ENCODE results near the gene LCN9. TPM values are rescaled to one million over a fixed set of nuclear protein-coding genes. Genes with fewer than 3 reads are reported as not detected.

Gene LCN9
- total RNA-seq, 1 experiment from 2014 or later: not detected

DNA sequence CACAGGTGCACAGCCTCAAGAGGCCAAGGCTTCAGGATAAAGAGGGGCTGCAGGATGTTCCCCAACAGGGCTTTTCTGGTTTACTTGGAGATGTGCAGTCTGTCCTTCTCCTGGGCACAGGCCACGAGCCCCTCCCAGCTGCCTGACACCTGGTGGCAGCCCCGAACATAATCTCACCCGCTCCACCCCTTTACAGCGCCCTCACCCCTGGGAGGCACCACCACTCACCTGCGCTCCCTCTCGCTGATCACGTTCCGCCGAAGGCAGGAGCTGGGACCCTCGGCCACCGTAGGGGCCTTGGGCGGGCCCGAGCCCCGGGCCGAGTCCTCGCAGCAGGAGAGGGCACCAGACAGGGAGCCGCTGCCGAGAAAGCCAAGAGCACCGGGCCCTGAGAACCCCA is 35.7 kb downstream of the LCN9 start:
- DNase-seq (ENCODE audit: low read depth): no peak

DNA sequence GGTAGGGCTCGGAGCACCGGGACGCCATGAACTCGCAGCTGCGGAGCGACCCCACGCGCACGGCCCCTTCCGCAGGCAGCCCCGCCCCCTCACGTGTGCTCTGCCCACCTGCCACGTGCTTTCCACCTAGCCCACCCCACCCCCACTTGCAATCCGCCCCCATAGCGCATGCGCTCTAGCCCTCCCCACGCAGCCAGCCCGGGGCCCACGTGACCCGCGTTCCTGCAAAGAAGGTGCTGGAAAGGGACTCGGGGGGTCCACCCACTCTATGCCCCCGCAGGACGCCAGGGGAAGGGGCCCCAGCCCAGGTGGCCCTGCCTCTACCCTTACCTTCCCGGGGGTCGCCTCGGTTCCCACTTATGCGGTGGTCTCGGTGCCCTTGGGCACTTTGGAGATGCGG is 36.3 kb downstream of the LCN9 start, which contains the start of gene SOHLH1:
TSS of gene SOHLH1 (minus strand) at position 42 of the 400 bp plus-strand sequence. CDS start at position 28, 14 bp downstream.
- DNase-seq (ENCODE audit: low read depth): no peak

DNA sequence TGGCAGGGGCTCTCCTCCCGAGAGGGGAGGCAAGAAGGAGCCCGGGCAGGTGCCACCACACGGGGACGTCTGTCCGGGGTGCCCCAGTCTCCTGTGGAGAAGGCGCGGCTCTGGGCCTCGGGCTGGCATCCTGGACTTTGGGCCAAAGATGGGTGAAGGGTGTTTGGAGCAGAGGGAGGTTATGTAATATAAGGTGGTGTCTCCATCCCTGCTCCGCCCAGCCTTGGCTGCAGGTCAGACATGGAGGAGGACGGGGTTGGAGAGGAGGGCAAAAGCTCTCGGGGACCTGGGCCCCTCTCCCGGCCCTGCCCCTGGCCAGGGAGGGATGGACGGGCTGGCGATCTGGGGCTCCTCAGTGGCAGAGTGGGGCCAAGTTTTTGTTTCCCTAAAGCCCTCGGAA is 37.4 kb downstream of the LCN9 start:
- DNase-seq (ENCODE audit: low read depth): no peak

DNA sequence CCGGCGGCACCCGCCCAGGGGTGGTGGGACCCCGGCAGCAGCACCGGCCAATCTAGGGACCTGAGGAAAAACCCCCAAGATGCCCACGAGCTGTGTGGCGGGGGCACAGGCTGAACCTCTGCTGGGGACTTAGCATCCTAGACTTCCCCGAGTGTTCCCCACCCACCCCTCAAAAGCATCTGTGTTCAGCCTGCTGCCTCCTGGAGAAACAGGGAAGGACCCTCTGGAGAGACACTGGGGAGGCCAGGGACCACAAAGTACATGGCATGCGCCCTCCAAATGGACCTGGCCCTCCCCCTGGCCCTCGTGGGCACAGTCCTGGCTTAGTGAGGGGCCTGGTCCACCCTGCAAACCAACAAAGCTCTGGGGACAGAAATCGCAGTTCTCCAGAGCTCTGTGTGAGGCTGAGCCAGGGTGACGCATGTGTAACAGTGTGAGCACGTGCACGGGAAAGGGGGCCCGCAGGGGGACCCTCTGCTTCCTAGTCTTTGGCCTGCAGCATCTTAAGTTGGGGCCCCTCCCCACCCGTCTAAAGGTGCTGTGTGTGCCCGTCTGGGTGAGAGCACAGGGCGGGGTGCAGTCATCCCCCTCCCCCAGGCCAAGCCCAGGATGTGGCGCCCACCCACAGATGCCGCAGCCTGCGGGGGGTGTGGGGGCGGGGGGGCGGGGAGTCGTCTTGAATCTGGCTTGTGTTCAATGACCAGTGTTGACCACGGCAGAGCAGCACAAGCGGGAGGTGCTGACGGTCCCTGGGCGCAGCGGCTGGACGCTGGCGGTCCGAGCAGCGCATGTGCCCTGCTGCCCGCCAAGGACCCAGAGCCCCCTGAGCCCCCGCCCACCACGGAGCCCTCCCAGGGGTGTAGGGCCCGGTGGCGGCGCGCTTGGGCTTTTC is 38.2 kb downstream of the LCN9 start:
- DNase-seq (ENCODE audit: low read depth): no peak

DNA sequence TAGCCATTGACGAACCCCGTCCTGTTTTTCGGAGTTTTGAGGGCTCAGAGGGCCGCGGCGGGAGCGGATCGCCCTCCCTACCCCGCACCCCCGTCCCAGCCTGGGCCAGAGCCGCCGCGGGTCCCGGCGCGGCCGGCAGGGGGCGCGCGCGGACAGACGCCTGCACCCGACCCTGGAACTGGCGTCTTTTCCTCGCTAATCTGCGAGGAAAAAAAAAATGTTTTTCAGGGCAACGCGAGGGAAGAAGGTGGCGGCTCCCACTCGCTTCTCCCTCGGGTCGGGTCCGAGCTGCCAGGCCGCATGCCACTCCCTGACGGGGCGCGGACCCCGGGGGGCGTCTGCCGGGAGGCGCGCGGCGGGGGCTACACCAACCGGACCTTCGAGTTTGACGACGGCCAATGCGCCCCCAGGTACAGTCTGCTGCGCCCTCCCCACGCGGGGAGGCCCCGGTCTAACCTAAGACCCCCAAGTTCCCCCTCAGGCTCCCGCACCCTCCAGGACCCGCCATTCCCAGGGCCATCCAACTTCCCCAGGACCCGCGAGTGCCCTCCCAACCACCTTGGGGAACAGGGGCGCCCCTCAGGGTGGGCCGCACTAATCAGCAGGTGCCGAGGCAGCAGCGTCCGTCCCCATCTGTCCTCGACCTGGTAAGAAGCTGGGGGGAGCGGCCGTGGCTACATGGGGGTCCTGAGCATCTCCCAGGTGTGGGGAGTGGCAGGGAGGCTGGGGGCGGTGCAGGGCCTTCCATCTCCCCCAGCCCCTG is 39.0 kb downstream of the LCN9 start, which contains the start of gene KCNT1:
TSS of gene KCNT1 (plus strand) at position 227 of the 763 bp plus-strand sequence. CDS start at position 301, 74 bp downstream.
- peak; percentile 43 for DNase-seq (ENCODE audit: low read depth)

DNA sequence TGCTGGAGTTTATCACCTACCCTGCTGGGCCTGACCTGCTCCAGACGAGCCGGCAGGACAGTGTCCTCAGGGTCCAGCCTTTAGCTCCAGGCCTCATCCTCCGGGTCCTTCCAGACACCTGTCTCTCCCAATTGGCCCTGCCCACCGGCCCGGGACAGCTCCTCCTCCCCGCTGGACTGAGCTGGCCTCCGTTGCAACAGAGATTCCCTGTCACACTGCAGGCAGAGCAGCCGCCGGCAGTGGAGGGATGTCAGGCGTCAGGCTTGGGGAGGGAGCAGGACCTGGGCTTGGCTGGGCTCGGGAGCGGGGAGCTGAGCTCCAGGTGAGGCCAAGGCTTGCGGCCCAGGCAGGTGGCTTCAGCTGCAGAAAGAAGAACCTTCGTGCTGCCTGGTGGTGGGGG is 40.6 kb downstream of the LCN9 start:
- DNase-seq (ENCODE audit: low read depth): no peak

DNA sequence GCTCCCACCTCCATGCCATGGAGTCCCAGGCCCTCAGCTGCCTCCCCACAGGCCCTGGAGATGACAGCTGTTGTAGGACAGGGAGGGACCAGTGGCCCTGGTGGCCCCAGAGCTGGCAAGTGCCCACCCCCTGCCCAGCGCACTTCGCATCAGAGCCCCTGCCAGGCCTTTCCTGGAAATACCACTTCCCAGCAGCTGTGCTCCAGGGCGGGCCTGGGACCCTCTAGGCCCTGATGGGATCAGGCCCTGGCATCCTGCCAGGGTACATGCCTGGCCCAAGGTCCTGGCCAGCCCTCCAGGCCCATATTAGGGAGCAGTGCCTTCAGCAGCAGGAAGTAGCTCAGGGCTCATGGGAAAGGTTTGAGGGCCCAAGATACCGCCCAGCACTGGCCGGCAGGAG is 41.4 kb downstream of the LCN9 start:
- no peak for DNase-seq (ENCODE audit: low read depth)

DNA sequence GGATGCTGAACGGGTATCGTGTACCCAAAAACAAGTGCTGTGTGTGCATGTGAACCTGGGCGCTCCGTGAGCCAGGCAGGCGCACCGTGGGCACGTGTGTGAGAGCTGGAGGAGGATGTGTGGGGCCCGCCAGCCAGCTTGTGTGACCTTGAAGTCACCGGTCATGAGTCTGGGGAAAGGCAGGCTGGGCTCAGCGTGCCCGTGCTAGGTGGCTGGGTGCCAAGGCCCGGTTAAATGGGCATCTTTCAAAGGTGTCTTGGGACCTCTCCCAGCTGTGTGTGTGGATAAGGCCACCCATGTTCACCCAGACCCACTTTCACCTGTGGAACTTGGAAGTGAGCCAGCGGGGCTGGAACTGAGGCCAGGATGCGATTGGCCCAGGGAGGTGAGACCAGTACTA is 42.3 kb downstream of the LCN9 start:
- no peak for DNase-seq (ENCODE audit: low read depth)

DNA sequence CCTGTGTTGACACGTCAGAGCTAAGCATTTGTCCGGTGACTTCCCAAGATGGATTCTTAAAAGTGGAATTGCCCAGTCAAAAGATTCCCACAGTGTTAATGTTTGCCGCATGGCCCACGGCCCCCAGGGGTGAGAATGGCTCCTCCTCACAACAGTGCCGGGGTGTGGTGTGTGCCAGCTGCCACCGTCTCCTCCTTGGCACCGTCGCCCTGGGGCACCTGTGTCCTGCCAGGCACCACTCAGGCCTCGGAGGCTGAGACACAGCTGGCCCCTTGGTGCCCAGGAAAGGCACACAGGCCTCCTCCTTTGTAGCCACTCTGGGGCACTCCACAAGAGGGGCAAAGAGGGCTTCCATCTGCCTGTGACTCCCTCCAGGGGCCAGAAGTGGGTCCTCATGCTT is 43.2 kb downstream of the LCN9 start:
- no peak for DNase-seq (ENCODE audit: low read depth)

DNA sequence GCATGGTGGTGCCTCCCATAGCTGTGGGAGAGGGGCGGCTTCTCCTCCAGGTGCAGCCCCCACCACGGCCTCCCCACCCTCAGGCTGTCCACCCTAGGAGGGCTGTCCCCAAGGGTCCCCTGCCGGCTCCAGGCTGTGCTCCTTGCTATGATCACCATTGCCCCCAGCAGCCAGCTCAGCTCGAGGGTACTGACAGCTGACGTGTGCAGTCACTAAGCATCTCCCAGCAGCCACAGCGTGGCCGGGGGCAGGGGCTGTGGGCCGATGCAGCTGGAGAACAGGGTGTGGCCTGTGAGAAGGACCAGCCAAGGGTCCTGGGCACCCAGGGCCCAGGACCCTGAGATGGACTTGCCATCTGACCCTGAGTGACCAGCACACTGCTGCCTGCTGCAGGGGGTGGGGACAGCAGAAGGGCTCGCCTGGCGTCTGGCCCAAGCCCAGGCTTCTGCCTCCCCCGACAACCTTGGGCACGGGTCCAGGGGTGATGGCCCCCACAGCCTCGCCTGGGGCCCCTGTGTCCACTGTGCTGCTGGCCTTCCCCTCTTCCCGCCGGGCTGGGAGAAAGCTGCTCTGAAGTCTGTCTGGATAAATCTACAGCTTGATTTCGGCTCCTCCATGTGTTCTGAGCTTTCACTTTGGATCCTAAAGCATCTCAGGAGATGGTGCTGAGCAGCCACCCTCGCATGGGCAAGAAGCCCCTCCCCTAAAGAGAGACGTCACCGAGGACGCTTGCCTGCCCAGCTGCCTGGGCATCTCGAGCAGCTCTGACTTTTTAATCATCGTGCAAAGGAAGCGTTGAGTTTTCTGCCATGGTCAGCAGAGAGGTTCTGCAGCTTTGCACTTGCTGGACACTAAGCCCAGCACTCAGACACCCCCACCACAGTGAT is 44.4 kb downstream of the LCN9 start:
- no peak for DNase-seq (ENCODE audit: low read depth)

DNA sequence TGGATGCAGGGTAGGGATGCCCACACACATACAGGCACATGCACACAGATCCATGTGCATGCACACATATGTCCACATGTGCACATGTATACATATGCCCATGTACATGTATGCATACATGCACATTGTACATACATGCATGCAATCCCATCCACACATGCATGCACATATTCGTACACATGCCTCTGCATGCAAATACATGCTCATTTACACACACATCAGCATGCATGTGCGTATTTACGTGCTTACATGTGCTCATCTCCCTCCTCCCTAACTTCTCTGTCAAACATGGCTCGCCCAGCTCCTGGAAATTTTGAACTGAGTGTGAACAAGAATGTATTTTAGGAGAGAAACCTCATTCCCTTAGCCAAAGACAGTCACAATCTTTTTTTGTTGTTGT is 45.1 kb downstream of the LCN9 start:
- no peak for DNase-seq (ENCODE audit: low read depth)

DNA sequence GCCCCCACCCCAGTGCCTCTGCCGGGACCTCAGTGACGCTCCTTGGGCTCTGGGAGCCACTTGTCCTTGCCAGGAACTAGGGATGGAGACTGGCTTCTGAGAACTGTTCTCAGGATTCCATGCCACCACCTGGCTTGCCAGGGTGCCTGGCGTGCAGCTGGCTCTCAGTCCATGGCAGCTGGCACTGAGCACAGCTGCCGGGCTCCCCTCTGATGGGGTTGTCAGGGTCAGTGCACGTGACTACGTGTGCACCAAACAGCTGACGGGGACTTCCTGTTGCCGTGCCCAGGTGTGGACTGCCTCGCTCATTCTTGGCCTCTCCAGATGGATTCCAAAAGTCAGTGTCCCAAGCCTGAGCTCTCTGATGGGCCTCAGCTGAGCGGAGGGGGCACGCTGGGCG is 48.3 kb downstream of the LCN9 start:
- DNase-seq (ENCODE audit: low read depth): no peak

DNA sequence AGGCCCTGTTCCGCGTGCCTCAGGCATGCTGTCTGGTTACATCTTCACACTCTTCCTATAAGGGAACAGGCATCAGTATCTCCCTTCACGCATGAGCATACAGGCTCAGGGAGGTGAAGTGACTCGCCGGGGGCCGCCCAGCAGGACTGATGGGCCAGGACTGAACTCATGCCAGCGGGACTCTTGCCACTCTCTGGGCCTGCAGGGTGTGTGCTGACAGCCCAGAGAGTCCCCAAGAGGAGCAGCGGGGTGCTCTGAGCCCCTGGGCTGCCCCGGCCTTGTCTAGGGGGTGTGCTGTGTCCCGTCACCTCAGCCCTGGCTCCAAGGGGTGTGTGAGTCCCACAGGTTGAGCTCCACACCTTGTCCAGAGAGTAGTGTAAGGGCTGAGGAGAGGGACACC is 48.8 kb downstream of the LCN9 start:
- DNase-seq (ENCODE audit: low read depth): no peak

DNA sequence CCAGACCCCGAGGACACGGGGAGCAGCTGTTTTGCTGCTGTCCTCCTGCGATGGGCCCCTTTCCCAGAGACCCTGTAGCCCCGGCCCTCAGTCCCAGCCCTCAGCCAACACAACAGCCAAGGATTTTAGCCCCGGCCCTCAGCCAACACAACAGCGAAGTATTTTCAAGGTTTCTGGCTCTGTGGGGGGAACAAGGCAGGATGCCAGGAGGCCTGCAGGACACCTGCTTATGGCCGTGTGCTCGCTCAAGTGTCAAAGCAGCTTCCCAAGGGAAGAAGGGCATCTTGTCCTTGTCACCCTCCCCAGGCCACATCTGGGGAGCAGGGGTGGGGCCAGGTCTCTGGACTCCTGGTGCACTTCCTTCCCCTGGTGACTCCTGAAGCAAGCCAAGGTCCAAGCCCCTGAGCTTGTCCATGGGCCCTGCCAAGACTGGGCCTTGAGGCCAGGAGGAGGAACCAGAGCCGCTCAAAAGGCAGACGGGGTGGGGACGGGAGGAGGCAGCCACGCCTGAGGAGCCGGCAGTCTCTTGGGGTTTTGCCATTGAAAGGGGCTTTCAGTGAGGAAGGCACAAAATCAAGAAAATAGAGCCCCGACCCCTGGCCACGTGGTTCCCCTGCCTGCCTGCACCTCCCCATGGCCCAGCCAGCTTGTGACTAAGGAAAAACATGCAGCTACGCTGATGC is 49.6 kb downstream of the LCN9 start:
- no peak for DNase-seq (ENCODE audit: low read depth)

DNA sequence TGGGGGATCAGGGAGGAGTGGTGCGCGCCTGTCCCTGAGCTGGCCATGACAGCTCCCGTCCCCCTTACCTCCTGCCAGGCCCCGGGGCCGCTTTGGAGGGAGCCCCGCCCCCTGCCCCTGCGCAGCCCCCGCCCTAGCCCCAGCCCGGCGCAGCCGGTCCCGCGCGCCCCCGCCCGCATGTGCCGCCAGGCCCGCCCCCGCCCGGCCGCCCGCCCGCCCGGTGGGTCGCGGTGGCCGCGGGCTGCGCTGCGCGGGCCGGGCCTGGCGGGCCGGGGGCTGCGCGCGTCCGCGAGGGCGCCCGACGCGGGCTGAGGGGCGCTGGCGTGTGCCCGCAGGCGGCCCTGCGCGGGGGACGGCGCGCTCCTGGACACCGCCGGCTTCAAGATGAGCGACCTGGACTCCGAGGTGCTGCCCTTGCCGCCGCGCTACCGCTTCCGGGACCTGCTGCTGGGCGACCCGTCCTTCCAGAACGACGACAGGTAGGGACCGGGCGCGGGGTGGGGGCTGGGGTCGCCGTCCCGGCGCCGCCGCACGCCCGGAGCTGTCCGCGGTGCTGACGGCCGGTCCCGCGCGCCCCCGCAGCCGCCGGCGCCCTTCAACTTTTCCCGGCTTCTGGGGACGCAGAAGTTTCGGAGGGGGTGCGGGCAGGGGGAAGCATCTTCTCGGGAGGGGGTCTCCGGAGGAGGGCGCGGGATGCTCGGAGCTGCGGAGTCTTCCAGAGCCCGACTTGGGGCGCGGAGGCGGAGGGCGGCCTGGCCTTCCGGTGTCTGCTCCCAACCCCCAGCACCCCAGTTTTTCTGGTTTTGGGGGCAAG is 51.3 kb downstream of the LCN9 start:
- no peak for DNase-seq (ENCODE audit: low read depth)

DNA sequence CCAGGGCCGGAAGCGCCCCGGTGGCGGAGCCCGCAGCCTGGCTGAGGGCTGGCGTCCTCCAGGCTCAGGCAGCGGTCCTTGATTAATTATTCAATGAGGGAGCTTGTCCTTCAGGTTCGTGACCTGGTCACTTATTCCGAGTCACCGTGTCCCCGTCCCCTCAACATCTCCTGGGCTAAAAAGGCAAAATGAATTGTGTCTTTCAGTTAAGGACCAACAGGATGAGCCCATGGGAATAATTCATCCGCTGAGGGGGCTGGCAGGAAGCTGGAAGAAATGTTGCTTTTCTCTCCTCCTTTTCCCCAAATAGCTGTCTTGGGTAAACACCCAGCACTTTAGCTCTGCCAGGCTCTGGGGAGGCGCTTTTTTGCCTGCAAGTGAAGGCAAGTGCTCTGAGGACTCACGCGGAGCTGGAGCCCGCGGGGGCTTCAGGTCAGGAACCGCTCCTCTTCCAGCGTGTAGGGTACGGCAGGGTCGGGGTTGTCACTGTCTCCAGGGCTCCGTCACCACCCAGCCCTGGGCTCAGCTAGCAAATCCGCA is 52.0 kb downstream of the LCN9 start:
- DNase-seq (ENCODE audit: low read depth): no peak

DNA sequence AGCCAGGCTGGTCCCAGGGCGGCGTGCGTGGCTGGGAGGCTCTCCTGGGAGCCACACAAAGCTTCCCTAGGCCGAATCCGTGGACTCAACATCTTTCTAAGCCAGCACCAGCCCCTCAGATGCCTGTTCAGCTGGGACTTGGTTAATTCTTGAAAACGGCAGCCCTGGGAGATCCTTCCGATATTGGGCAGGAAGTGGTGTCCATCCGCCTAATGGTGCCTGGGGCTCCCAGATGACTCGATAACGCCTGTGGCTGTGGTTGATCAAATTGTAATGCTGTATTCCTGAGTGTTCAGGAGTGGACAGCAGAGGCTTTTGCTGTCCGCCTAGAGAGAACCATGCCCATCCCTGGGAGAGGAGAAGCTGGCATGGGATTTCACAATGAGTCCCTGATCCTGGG is 52.9 kb downstream of the LCN9 start:
- DNase-seq (ENCODE audit: low read depth): no peak

All from M059J (cell line).